ENCODE results near the gene MAP3K4.

The MAP3K4 gene

GRCh38 chr6:161044335-161044734, 52.8 kb downstream of the MAP3K4 start:
- DNase-seq, result no peak

DNA sequence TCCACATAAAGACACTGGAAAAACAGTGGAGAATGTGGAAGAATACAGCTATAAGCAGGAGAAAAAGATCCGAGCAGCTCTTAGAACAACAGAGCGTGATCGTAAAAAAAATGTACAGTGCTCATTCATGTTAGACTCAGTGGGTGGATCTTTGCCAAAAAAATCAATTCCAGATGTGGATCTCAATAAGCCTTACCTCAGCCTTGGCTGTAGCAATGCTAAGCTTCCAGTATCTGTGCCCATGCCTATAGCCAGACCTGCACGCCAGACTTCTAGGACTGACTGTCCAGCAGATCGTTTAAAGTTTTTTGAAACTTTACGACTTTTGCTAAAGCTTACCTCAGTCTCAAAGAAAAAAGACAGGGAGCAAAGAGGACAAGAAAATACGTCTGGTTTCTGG, 57.1 kb downstream of the MAP3K4 start:
- no peak for DNase-seq

DNA sequence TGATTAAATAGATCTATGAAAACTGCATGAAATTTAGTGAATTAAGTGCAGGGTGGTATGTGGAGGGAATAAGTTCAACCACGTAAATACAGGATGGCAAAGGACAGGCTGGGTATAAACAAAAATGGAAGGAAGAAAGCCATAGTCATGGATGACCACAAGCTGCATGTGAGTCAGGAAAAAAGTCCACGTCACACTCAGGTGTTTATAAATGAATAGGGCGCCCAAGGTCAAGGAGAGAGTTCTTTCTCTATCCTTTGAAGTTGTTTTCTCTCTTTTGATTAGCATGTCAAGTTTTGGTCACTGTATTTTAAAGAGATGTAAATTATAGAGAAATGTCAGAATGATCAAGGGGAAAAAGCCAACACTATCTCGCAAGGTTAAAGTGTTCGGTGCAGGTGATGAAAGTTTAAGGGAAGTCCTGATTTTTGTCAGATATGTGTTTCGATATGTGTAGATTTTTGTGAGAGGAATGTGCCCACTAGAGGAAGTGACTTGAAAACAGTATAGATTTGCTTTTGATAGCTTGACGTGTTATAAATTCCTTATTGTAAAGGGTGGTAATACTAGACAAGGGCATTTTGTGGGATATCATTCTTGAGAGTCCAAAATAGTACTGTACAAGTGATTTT, 58.7 kb downstream of the MAP3K4 start:
- no peak for DNase-seq

- DNase-seq, result no peak
Measured at GRCh38 chr6:161053103-161053502, 61.5 kb downstream of the MAP3K4 start.

GRCh38 chr6:161054876-161055275, 63.3 kb downstream of the MAP3K4 start:
- DNase-seq, result no peak

- DNase-seq, result no peak
Measured at GRCh38 chr6:161056451-161056850, 64.9 kb downstream of the MAP3K4 start.

GRCh38 chr6:161057103-161058091, 65.8 kb downstream of the MAP3K4 start:
- no peak for DNase-seq

- no peak for DNase-seq
Measured at GRCh38 chr6:161058741-161059140, 67.2 kb downstream of the MAP3K4 start.

DNA sequence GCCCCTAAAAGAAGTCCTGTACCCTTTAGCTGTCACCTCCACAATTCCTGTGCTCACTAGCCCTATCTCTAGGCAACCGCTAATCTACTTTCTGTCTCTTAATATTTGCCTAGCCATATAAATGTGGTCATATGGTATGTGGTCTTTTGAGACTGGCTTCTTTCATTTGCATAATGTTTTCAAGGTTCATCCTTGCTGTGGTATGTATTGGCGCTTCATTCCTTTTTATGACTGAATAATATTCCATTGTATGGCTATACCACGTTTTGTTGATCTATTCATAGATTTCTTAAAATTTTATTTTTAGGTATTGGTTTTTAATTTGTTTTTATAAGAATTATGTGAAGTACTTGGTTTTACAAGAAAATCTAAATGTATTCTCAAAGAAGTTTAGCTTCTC, 70.0 kb downstream of the MAP3K4 start:
- no peak for DNase-seq

- DNase-seq, result no peak
Measured at GRCh38 chr6:161064915-161065314, 73.3 kb downstream of the MAP3K4 start.

DNA sequence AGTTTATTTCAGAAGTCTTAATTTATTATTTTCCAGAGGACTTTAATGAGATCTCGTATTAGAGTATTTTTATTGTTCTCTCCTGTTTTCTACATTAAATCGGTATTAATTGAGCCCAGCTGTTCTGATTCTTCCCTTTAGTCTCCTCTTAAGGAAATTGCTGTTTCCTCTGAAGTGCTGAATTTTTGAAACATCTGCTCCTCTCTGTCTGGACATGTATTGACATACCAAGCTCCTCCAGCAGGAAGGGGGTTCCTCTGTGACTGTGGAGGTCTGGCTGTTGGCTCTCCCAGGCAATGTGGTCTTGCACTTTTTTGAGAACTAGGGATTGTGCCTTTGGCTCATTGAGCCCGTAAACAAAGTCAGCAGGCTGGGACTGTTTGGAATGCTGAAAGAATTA, 74.9 kb downstream of the MAP3K4 start:
- no peak for DNase-seq

DNA sequence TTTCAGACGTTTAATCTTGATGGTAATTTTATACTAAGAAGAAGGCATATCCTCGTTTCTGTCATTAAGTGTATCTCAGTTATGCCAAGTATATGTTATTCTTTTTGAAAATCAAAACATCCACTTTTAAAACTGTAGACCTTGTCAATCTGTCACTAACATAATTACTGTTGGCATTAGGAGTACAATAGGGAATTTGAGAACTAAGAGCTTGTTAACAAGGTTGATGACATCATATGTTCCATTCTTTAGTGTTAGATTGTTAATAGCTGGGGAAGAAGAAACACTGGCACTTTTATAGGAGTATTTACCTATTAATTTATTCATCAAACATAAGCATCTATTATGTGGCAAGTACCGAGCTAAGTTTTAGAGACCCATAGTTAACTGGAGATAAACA, 76.2 kb downstream of the MAP3K4 start:
- no peak for DNase-seq

DNA sequence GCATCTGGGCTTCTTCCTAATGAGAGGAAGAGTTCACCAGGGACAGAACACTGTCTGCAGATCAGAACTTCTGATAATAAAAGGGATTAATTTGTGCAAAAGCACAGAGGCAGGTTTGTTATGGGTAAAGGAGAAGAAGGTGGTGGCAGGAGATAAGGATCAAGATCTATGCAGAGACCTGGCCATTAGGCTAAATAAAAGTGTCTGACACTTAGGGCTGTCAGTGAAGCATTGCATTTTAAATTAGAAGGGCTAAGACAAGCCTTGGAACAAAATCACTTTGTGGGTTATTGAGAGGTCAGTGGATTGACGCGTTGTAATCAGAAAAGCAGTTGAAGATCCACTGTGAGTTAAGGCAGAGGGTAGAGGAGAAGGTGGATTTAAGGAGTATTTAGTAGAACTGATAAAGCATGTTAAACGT, 76.8 kb downstream of the MAP3K4 start:
- DNase-seq, result no peak

DNA sequence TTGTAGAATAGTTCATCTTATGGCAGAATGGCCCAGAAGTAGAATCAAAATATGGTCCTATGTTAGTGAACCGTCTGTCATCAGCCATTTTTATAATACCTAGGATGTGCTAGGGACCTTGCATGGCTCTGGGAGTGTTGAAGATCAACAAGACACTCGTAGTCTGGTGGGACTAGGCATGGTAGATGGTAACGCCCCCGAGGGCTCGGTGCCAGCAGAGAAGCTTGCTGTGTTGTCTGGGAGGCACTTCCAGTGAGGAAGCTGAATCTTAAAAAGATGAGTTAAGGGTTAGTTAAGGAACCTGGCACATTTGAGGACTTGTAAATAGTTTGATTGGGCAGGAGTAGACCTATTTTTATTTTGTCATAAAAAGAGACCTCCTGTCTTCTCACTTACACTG, 82.4 kb downstream of the MAP3K4 start:
- DNase-seq, result no peak

DNA sequence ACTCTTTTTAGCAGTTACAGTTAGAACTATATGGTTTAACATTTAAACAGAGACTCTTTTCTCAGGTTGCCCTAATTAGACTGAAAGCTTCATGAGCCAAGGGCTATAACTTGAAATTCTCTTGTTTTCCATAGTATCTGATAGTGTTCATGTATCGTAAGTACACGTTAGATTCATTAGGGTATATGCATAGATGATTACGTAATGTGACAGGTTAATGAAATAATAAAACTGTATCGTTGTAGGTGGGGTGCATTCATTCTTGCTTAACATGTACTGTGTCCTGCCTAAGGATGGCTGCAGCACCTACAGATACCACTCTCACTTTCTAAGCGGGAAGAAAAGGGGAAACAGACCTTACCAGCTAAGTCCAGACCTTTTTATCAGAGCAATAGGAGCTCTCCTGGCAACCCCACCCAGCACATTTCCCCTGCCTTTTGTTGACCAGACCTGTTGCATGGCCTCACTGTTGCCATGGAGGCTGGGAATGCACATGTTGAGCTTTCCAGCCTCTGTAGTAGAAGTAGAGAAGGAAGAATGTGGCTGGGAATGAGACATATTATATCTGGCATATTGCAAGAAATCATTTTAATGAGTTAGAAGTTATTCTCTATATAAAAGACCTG, 83.0 kb downstream of the MAP3K4 start:
- no peak for DNase-seq

- no peak for DNase-seq
Measured at GRCh38 chr6:161076181-161076677, 84.7 kb downstream of the MAP3K4 start.

DNA sequence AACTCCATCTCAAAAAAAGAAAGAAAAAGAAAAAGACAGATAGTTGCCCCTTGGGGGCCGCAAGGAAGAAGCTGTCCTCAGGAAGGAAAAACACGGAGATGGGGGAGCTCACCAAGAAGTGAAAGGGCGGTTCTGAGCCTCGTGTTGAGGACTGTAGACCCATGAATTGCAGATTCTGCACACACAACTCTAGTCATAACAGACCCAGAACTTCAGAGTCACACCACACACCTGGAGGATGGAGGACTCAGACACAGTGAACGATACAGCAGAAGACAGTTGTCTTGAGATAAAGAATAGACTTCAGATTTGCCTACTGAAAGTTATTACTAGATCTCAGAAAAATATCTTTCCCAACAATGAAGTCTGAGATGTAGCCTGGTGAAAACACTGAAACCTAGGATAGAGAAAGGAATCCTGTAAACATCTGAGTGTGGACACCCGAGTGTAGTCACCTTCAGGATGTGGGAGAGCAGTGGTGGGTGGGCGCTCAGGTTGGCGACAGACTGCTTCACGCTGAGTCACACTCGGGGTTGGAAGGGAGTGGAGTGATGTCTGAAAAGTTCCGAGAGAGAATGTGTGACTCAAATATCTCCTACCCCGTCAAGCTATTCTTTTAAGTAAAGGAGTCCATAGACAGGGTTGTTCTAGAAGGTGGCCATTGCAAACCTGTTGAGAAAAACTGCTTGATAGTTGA, 88.1 kb downstream of the MAP3K4 start:
- DNase-seq, result peak; percentile 75

DNA sequence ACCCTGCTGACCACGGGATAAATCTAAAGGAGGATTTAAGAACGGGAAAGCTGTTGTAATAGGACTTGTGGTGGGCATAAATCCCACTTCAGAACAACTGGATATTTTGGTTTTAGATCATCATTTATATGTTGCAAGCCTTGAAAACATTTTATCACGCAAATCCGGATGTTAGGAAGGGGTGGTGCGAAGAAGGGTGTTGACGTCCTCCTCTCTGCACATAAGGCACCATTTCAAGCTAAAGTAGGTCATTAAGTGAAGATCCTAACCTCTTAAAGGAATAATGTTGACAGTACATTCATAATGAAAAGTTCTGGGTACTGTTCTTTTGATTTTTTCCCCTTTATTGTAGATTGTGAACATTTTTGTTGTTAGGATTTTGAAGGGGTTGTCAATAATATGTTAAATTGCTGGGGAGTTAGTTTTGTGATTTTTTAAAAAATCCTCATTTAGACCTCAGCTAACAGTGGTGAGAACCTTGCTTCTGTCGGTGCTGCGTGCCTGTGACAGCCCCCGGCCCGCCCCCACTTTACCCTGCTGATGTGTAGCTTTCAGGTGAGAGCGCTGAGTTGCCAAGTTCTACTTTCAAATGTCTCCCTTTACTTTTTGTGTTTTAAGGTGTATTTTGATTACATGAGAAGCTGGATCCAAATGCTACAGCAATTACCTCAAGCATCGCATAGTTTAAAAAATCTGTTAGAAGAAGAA, 88.8 kb downstream of the MAP3K4 start:
- no peak for DNase-seq

- DNase-seq, result no peak
Measured at GRCh38 chr6:161082215-161082614, 90.6 kb downstream of the MAP3K4 start.

DNA sequence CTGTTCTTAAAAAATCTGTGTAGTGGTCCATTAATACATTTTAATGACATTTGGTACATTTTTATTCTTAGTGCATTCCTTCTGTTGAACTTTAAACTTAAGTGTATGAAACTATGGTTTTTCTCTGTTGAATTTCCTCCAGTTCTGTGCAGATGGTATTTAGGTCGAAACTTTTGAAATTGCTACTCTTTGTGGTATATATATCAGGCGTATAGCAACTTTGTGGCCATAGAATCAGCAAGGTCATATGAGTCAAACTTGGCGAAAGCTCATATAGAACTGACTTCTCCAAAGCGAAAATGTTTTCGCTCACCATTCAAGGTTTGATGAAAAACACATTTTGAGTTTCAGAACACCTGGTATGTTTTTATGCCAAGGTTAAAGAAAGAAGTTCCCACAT, 93.7 kb downstream of the MAP3K4 start:
- DNase-seq, result no peak

DNA sequence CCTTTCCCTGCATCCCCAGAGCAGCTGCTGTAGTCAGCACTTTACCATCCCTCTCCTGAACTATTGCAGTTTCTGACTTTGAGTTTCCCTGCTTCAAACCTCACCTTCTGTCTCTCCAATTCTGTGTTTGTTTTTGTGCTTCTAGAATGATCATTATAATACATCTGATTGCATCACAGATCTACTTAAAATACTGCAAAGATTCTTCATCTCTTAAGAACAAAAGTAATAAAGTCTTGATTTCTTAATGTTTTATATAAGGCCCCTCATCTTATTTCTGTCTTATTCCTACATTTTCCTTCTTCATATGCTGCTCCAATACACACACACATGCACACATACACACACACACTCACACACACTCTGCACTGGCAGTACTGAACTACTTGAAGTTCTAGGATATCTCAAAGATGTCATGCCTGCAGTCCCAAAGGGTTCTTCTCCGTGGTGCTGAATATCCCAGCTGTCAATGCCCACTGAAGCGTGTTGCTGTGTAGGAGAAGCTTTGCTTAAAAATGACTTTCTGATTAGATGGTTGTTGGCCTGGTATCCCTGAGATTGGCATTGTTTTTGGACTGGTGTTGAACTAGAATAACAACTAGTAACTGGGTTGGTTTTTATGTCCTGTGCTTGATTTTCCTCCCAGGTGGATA, 97.2 kb downstream of the MAP3K4 start:
- DNase-seq, result no peak

DNA sequence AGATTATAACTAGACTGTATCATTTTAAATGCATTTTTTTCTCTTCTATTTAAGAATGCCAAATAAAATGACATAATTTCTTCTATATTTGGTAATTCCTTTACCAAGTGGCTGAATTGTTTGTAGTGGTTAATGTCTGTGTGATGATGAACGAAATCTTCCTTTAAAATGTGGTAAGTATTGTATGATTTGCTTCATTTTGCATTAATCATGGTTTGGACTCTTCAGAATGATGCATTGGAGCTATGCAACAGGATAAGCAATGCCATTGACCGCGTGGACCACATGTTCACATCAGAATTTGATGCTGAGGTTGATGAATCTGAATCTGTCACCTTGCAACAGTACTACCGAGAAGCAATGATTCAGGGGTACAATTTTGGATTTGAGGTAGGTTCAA, 99.6 kb downstream of the MAP3K4 start:
- no peak for DNase-seq

Data from stimulated activated CD4-positive, alpha-beta T cell treated with anti-CD3 and anti-CD28 coated beads, Interleukin-1b, Interleukin-23, amount 100 ng/mL, for 48 hours (primary cell).